Measurements from ENCODE around the gene METTL8.

Gene METTL8

GRCh38 chr2:171308280-171309054 is 125.3 kb downstream of the METTL8 start:
- no peak for DNase-seq

- no peak for DNase-seq
Measured at GRCh38 chr2:171307560-171307959, 126.2 kb downstream of the METTL8 start.

GRCh38 chr2:171297956-171298355 is 135.8 kb downstream of the METTL8 start:
- no peak for DNase-seq

GRCh38 chr2:171294608-171295007 is 139.2 kb downstream of the METTL8 start:
- no peak for DNase-seq

- DNase-seq = no peak
Measured at GRCh38 chr2:171293661-171294060, 140.1 kb downstream of the METTL8 start.

GRCh38 chr2:171289991-171290390 is 143.8 kb downstream of the METTL8 start:
- DNase-seq = no peak

- no peak for DNase-seq
Measured at GRCh38 chr2:171289316-171289715, 144.5 kb downstream of the METTL8 start.

- no peak for DNase-seq
Measured at GRCh38 chr2:171287611-171288010, 146.2 kb downstream of the METTL8 start.

GRCh38 chr2:171287036-171287571 is 146.7 kb downstream of the METTL8 start:
- DNase-seq = no peak

- no peak for DNase-seq
Measured at GRCh38 chr2:171281110-171281509, 152.7 kb downstream of the METTL8 start.

GRCh38 chr2:171279983-171280790 is 153.6 kb downstream of the METTL8 start:
- DNase-seq = no peak

GRCh38 chr2:171274757-171275156 is 159.0 kb downstream of the METTL8 start:
- no peak for DNase-seq

- DNase-seq = no peak
Measured at GRCh38 chr2:171271971-171272436, 161.8 kb downstream of the METTL8 start.

- no peak for DNase-seq
Measured at GRCh38 chr2:171271386-171271785, 162.4 kb downstream of the METTL8 start.

- DNase-seq = no peak
Measured at GRCh38 chr2:171267855-171268629, 165.7 kb downstream of the METTL8 start.
